Gastrocnemius medialis (tissue), 4 donors: ENCODE data around the gene SH3BP4.

Experiments used
- CTCF ChIP-seq, 5 experiments: fragments of 450-650 bp in 3 of 5; fragments of 200-600 bp in 2 of 5; sonication (generic) in 2 of 5; IDR thresholded peaks in 4 of 5; conservative IDR thresholded peaks in 1 of 5; 1 replicate in 4 of 5; 2 replicates in 1 of 5; pipeline ENCODE4 v1.5.1; 2016 to 2019; ENCODE audit warnings: antibody characterized with exemption in 5 of 5, mild to moderate bottlenecking in 3 of 5, moderate library complexity in 3 of 5
- POLR2A ChIP-seq, 2 donors: fragments of 450-650 bp; IDR thresholded peaks; one replicate each; pipeline ENCODE4 v1.6.1; 2017; ENCODE audit warnings: antibody characterized with exemption in 2 of 2, mild to moderate bottlenecking in 2 of 2, moderate library complexity in 2 of 2

GRCh38 chr2:234916674-234917073, 35.1 kb upstream of the SH3BP4 start:
- no peak for TF ChIP-seq CTCF (IDR thresholded peaks at IDR 0.05 in 4 of 5, conservative IDR thresholded peaks at IDR 0.05 in 1 of 5)
- no peak for TF ChIP-seq POLR2A (IDR thresholded peaks at IDR 0.05)
